Superior temporal gyrus (tissue), 1 donor: ENCODE measurements around the gene PAK3.

Experiments
- DNase-seq: peaks from one replicate; pipeline ENCODE4 v3.0.0-alpha.2; 2016; ENCODE audit errors: extremely low spot score

PAK3 gene

GRCh38 chrX:111260451-111260850 lies 164.5 kb downstream of the PAK3 start:
- no peak for DNase-seq

GRCh38 chrX:111262086-111262485 lies 166.1 kb downstream of the PAK3 start:
- DNase-seq, result no peak

- DNase-seq, result peak; percentile 12
These were observed 168.4 kb downstream of the PAK3 start for GRCh38 chrX:111264385-111264784.

DNA sequence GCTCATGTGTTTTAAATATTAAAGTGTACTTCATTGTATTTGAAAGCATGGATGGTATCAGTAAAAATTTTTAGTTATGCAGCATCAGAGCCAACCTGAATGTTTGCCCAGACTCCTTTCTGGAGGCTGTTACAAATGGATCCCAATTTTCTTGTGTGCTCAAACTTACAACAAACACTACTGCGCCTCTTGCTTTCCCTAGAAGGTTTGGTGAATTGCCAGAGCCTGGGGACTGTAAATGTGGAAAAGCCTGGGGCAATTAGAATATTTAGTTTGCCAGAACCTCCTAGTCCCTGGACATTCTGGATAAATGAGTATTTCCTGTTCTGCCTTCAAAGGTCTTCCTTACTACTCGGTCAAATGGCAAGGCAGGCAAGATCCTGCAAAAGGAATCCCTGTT lies 169.5 kb downstream of the PAK3 start:
- no peak for DNase-seq

DNA sequence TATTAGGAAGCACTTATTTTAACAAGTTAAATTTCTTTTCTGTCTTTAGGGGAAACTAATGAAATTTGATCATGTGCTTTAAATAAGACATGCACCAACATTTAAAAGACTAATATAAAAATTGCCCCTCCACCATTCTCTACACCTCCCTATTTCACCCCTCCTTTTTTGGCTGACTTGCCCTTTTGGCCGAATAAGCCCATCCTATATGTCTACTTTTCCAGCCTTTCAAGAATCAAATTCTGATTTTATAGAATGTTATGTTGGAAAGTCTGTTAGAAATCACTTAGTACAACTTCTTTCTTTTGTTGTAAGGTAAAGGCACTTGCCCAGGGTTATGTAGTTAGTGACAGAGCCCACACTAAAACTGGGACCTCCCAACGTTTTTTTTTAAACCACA lies 172.5 kb downstream of the PAK3 start:
- DNase-seq, result no peak

DNA sequence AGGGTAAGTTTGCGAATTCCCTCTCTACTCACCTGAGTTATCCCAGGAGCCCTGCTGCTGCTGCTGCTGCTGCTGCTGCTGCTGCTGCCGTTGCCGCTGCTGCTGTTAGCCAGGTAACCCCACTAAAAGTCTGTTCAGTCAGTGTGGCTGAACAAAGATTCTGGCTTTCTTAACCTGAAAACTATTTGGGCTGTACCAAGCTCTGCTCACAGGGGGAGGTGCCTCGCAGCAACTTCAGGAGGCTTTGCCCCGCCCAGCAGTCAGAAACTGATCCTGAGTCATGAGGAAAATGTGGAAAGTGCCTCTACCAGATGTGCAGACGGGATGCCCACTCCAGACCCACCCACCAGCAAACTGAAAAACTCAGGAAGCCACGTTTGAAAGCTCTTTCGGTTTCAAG lies 174.3 kb downstream of the PAK3 start, which contains the start of gene CAPN6:
TSS of gene CAPN6 (minus strand) at position 145 of the 400 bp plus-strand sequence. CDS start 6,547 bp downstream, outside the sequence.
- no peak for DNase-seq
